ENCODE results near the gene MBD3.

- TF ChIP-seq CTCF (IDR thresholded peaks at IDR 0.05): no peak
- TF ChIP-seq POLR2A (IDR thresholded peaks at IDR 0.05): no peak
Measured at GRCh38 chr19:1526979-1527649, 65.6 kb downstream of the MBD3 start.

Measured in transverse colon (tissue), 3 donors.